HG02642 (cell line): ENCODE measurements around the gene SLC43A2.
"Not testable (repeated sequence)": the region's sequence is repeated elsewhere in the genome, so short reads cannot be mapped to it uniquely, and the experiment has no call there.

Experiments
- ATAC-seq: cut with Tn5 transposase; IDR thresholded peaks from one replicate; pipeline ENCODE4 v1.9.1; 2021; ENCODE audit warnings: mild to moderate bottlenecking; ENCODE audit not compliant: unreplicated experiment, poor library complexity

The SLC43A2 gene

DNA sequence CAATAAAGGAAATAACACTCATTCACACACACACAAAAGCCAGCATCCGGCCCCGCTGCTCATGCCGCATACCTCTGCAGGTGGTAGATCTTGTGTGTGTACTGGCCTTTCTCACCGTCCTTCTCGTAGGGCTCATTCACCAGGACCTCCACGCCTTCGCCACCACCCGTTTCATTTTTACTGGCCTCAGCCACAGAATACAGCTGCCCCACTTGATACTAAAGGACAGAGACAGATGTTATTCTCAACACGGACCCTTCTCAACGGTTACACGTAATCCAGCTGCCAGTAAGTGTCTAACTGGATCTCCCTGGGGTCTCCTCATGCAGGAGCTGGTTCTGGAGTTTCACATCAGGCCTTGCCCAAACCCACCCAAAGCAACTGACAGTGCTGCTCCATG, 75.7 kb downstream of the SLC43A2 start:
- no peak for ATAC-seq

DNA sequence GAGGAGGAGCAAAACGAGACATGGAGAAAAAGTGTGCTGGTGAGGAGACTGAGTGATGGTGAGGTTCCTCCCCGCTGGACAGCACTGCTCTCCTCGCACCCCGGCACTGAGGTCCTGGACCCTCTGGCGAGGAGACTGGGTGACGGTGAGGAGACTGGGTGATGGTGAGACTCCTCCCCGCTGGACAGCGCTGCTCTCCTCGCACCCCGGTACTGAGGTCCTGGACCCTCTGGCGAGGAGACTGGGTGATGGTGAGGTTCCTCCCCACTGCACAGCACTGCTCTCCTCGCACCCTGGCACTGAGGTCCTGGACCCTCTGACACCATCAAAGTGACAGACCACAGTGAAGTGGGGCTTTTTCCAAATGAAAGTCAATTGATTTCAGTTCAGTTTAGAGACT, 76.9 kb downstream of the SLC43A2 start:
- ATAC-seq = no peak

- ATAC-seq = no peak
Observed at GRCh38 chr17:1548032-1548431, 80.6 kb downstream of the SLC43A2 start.

DNA sequence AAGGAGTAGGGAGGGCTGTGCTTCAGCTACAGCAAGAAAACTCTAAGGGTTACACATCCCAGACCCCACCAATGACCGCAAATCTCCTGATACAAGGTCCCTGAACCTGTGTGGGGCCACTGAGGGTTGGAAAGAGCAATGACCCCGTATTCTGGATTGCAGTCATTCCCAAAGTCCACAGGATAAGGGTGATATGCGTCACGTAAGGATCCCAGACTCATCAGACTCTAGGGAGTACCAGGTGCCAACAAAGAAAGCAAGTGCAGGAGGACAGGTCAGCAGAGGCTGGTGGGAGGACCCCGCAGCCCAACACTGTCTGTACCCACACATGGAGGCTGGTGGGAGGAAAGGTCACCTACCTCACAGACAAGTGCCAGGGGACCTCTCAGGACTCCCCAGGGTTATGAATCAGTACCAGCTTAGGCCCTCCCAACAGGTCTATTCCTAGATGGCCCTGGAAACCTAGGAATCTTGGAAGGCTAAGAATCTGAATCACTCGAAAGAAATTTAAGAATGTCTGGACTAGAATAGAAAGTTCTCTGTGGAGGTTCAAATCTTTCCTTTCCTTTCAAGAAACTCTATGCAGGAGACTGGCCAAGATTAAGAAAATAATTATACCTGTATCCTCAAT, 82.2 kb downstream of the SLC43A2 start:
- ATAC-seq = no peak

- no peak for ATAC-seq
Observed at GRCh38 chr17:1545618-1546017, 83.0 kb downstream of the SLC43A2 start.

DNA sequence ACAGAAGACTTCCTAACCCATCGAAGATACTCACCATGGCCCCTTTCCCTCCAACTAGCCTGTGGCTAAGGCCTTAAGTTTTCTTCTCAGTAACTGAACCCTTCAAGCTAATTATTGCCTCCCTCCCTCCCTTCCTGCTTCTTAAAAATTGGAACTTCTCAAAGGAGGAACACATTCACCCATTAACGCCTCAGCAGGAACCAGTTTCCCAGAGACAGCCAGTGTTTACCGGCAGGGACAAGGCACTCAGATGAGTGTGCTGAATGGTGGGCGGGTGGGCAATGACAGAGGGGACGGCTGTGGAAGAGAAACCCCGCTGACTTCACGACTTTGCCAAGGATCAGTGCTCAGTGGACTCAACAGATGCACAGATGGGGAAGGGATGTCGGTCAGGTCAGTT, 86.3 kb downstream of the SLC43A2 start:
- ATAC-seq = no peak

- ATAC-seq = no peak
Observed at GRCh38 chr17:1541367-1541904, 87.2 kb downstream of the SLC43A2 start.

DNA sequence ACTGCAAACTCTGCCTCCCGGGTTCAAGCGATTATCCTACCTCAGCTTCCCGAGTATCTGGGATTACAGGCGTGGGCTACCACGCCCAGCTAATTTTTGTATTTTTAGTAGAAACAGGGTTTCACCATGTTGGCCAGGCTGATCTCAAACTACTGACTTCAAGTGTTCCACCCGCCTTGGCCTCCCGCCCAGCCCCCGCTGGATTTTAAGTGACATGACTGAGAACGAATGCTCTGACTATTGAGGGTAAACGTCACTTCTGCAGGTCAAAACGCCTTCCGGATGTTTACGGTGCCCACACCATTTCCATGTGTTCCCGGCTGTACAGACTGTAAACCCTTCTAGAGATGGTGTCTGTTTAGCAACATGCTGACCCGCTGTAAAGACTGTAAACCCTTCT, 88.8 kb downstream of the SLC43A2 start:
- no peak for ATAC-seq

GRCh38 chr17:1535737-1536136, 92.9 kb downstream of the SLC43A2 start:
- no peak for ATAC-seq

DNA sequence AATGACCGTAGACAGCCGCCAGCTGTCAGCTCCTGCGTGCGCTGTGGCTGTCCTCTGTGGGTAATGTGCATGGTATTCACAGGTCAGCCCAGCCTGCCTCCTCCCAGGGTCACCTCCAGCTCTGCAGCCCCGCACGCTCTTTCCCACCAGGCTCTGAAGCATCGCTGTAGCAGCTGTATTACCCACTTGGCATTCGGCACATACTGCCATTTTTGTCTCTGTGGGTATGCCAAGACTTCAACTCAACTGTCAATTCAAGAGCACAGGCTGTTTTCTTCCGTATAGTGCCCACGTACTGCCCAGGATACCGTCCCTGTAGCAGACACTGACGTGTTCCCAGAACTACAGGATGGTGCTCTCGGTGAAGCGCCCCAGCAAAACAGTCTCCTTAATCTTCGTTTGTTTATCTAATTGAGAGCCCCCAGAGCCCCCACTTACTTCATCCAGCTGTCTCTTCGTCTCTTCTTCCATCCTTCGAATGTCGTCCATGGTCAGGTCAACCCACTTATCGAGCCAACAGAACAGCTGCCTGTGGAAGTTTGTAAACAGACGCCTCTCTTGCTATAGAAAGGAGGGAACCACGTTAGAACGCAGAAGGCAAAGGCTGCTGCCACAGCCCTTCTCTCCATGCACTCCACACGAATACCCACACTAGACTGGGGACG, 94.8 kb downstream of the SLC43A2 start:
- no peak for ATAC-seq

DNA sequence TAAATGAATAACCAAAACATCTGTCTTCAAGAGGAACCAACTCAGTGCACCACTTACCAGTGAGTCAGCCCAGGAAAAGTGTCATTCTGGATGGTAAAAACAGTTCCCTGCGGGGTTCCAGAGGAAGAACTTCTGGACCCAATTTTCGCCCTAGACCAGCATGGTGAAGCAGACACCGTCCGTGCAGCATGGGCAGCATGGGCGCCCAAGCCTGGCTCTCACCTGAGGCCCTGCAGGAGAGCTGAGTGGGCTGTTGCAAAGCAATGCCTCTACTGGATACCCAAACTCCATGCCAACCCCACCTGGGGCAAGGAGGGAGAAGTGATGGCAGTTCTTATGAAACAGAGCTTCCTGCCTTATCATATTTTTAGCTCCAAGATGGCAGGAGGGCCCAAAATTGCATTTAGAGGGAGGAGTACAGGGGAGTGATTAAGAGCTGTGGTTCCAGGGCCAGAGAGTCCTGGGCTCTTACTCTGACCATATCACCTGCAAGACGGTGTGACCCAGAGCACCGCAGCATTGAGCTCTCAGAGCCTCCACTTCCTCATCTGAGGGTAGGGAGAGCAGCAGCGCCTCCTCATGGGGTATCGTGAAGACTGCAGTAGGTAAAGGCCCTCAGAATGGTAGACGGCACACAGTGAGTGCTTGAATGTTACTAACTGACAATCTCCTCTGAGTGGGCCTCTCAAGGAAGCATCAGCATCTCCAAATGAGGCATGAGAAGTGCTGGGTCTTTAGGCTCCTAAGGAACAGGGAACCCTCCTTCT, 95.6 kb downstream of the SLC43A2 start:
- no peak for ATAC-seq

DNA sequence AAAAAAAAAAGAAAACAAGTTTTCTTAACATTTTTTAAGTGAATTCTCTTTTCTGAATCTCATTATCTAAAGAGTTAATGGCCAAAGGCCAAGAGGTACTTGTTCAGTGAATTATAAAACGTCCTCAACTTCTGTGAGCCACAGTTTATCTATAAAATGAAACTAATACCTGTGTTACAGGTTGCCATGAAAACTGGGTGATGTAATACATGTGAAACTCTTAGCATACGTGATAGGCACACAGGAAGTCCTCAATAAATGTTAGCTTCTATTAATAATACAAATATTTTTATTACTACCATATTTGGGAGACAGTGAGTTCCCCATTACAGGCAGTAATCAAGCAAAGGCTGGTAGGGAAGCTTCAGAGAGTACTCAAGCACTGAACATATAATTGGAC, 98.8 kb downstream of the SLC43A2 start:
- ATAC-seq = no peak

DNA sequence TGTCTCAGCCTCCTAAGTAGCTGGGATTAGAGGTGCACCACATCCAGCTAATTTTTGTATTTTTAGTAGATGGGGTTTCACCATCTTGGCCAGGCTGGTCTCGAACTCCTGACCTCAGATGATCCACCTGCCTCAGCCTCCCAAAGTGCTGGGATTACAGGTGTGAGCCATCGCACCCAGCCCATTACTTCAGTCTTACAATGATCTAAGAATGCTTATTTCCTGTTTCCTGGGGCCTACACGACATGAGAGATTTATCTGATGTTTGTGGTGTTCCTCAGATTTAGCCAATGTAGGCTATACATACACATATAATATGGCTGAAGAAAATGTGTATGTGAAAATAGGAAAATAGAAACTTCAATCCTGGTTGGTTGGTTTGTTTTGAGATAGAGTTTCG, 101.8 kb downstream of the SLC43A2 start:
- ATAC-seq = not testable (repeated sequence)

GRCh38 chr17:1522626-1523025, 106.0 kb downstream of the SLC43A2 start:
- ATAC-seq = no peak

DNA sequence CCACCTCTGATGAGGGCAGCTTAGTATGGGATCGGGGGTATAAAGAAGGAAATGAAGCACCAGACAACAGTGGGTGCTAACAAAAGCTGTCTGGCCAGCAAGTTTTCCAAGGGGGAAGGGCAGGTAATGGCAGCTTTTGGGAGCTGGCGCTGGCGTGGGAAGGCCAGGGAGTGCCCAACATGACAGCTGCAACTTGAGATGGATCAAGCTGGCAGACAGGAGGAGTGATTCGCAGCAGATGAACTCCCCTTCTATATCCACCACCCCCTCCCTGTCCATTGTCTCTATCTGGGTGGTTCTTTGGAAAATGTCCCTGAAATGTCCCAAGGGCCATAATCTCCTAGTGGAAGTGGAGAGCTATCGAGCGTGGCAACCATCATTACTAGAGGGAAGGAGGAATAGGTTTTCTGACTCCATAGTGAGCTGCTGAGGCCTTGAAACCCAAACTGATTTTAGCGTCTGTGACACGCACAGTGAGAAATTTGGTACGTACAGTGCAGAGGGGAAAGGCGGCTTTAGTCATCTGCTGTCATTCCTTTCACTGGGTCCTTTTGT, 107.5 kb downstream of the SLC43A2 start:
- ATAC-seq = no peak

GRCh38 chr17:1519678-1520077, 109.0 kb downstream of the SLC43A2 start:
- ATAC-seq = no peak
